MCF 10A (cell line): ENCODE measurements around the gene ULK4. TPM values are rescaled to one million over a fixed set of nuclear protein-coding genes. Genes with fewer than 3 reads are reported as not detected.

ENCODE experiments used
- BruUV-seq: library from RNA; stranded (reverse); fragments of 400-500 nt; replicated peaks from 2 replicates; lab custom pipeline; 2021; lab: Mats Ljungman, UMichigan
- CTCF ChIA-PET: fragments of 300-600 bp; sonication (Branson Sonifier 250); formaldehyde crosslinking; extraction: SDS; loops from one replicate; lab custom pipeline; 2021; ENCODE audit warnings: antibody characterized with exemption, inconsistent platforms; lab: Yijun Ruan, JAX
- POLR2A ChIA-PET: fragments of 300-600, 350-650 bp; sonication (Branson Sonifier 250); formaldehyde crosslinking; extraction: SDS; loops from one replicate; lab custom pipeline; 2020; ENCODE audit warnings: antibody characterized with exemption, inconsistent platforms; lab: Yijun Ruan, JAX
- DNase-seq: peaks from one replicate; pipeline ENCODE4 v3.0.0-alpha.2; 2018; ENCODE audit not compliant: unreplicated experiment
- H3K27ac Mint-ChIP-seq: one replicate; pipeline ENCODE4 v1.8.0; 2022; ENCODE audit warnings: mild to moderate bottlenecking, low read depth, mixed read lengths; ENCODE audit not compliant: unreplicated experiment
- H3K27me3 Mint-ChIP-seq: one replicate; pipeline ENCODE4 v1.8.0; 2022; ENCODE audit warnings: mixed read lengths; ENCODE audit not compliant: insufficient read depth, unreplicated experiment
- H3K36me3 Mint-ChIP-seq: one replicate; pipeline ENCODE4 v1.8.0; 2022; ENCODE audit warnings: mild to moderate bottlenecking, moderate library complexity, mixed read lengths; ENCODE audit not compliant: insufficient read depth, unreplicated experiment
- H3K4me1 Mint-ChIP-seq: one replicate; pipeline ENCODE4 v1.8.0; 2022; ENCODE audit warnings: mixed read lengths; ENCODE audit not compliant: insufficient read depth, unreplicated experiment
- H3K4me3 Mint-ChIP-seq: one replicate; pipeline ENCODE4 v1.8.0; 2022; ENCODE audit warnings: mild to moderate bottlenecking, moderate library complexity, mixed read lengths; ENCODE audit not compliant: unreplicated experiment
- H3K9me3 Mint-ChIP-seq: one replicate; pipeline ENCODE4 v1.8.0; 2022; ENCODE audit warnings: mixed read lengths; ENCODE audit not compliant: unreplicated experiment
- CTCF ChIP-seq: fragments of 200-600 bp; IDR thresholded peaks from one replicate; pipeline ENCODE4 v1.8.0; 2022; ENCODE audit warnings: antibody characterized with exemption, mild to moderate bottlenecking; ENCODE audit not compliant: unreplicated experiment
- intact Hi-C: fragments of 100-400 bp; cut with micrococcal nuclease; formaldehyde crosslinking; loops from 2 replicates; pipeline ENCODE4 v1.14.1; 2022
- total RNA-seq: library from RNA; stranded (reverse); gene quantifications from 2 replicates; pipeline ENCODE4 v1.2.3, GENCODE V29; 2022

The ULK4 gene
- total RNA-seq, 1 experiment from 2014 or later, result 7.8 TPM

GRCh38 chr3:41629986-41630385 is 331.9 kb downstream of the ULK4 start:
- Mint-ChIP-seq H3K4me3 (no peak overlapping the region), H3K9me3 (no peaks in the 10 kb centered on the region), H3K27ac (no peak overlapping the region), H3K4me1 (peaks cover 5% of the 10 kb centered on the region), H3K27me3 (no peaks in the 10 kb centered on the region), H3K36me3 (no peaks in the 10 kb centered on the region)
- ChIA-PET POLR2A (no interaction called here), CTCF (no interaction called here)
- no peak for DNase-seq
- BruUV-seq, result no TSS peak
- no peak for TF ChIP-seq CTCF
- intact Hi-C loops, result no loop called here

- intact Hi-C loops, result no loop called here
- POLR2A ChIA-PET, result no interaction called here
- no TSS peak for BruUV-seq
- Mint-ChIP-seq H3K4me3 (no peak overlapping the region), H3K9me3 (no peaks in the 10 kb centered on the region), H3K4me1 (peaks cover 5% of the 10 kb centered on the region), H3K36me3 (no peaks in the 10 kb centered on the region), H3K27ac (no peak overlapping the region), H3K27me3 (no peaks in the 10 kb centered on the region)
- DNase-seq, result peak; percentile 2
- CTCF ChIA-PET, result no interaction called here
- TF ChIP-seq CTCF, result no peak
These were observed 332.8 kb downstream of the ULK4 start for GRCh38 chr3:41629072-41629471.

- intact Hi-C loops, result no loop called here
- no TSS peak for BruUV-seq
These were observed 334.3 kb downstream of the ULK4 start for GRCh38 chr3:41627477-41628087.

GRCh38 chr3:41612853-41613252 is 349.1 kb downstream of the ULK4 start:
- TF ChIP-seq CTCF, result no peak

More at GRCh38 chr3:41627477-41628087, 334.3 kb downstream of the ULK4 start:
- Mint-ChIP-seq H3K4me1 (peaks cover 5% of the 10 kb centered on the region), H3K27me3 (no peaks in the 10 kb centered on the region), H3K4me3 (no peak overlapping the region), H3K9me3 (no peaks in the 10 kb centered on the region), H3K36me3 (no peaks in the 10 kb centered on the region), H3K27ac (no peak overlapping the region)
- no peak for TF ChIP-seq CTCF
- CTCF ChIA-PET, result no interaction called here
- POLR2A ChIA-PET, result no interaction called here
- no peak for DNase-seq

More at GRCh38 chr3:41612853-41613252, 349.1 kb downstream of the ULK4 start:
- Mint-ChIP-seq H3K27me3 (no peaks in the 10 kb centered on the region), H3K36me3 (peaks cover 5% of the 10 kb centered on the region), H3K4me1 (no peaks in the 10 kb centered on the region), H3K4me3 (no peak overlapping the region), H3K9me3 (no peaks in the 10 kb centered on the region), H3K27ac (no peak overlapping the region)
- CTCF ChIA-PET, result interaction anchor here (0.6 to 0.9 kb wide), 2 partner anchors 13 to 410 kb away, joined by 3 read pairs; no protein-coding TSS in a partner anchor
- no TSS peak for BruUV-seq
- no peak for DNase-seq
- intact Hi-C loops, result no loop called here
- POLR2A ChIA-PET, result no interaction called here
